ENCODE measurements around the gene RNGTT. TPM values are rescaled to one million over a fixed set of nuclear protein-coding genes. Genes with fewer than 3 reads are reported as not detected.
A peak's percentile ranks its signal among the peaks of the same experiment; 100 is the strongest.

RNGTT gene
- total RNA-seq, 1 donor from 2014 or later: 9.7 TPM

DNA sequence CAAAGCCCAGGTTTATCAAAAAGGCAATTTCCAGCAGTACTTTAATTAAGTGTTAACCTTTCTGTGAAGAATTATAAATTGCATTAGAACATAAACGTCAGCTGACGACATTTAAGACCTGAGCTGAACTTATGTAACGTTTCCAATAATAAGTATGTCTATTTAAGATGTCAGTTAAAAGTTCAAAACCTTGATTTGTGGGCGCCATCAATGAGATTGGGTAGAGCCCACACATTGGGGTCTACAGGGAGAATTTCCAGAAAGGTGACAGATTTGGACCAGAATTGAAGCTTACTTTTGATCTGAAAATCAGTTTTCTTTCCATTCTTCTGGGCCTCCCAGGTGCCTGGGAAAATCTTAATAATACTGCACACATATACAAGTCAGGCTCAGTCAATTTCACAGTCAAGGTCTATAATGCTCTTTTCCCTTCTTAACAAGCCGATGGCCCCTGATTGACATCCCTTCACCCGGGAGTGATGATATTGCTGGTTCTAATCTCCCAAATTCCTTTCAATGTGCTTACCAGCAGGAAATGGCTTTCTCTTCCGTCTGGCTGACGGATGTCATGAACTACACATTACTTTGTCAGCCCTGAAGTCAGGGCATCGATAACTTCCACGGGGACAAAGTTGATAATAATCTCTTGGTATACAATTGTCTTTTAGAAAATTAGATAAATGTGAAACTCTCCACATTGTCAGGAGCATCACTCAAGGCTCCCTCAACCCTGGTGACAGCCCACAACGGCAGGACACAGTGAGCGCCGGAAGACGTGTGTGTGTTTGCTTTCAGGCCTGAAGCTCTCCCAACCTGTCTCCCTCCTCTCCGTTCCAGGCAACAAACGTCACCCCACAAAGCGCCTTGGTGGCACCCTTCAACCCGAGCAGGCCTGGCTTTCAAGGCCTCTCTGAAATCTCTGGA, 400.8 kb downstream of the RNGTT start:
- peak in 1 of 2 donors; percentile 5 for DNase-seq (ENCODE audit: low read depth in 2 of 2)

DNA sequence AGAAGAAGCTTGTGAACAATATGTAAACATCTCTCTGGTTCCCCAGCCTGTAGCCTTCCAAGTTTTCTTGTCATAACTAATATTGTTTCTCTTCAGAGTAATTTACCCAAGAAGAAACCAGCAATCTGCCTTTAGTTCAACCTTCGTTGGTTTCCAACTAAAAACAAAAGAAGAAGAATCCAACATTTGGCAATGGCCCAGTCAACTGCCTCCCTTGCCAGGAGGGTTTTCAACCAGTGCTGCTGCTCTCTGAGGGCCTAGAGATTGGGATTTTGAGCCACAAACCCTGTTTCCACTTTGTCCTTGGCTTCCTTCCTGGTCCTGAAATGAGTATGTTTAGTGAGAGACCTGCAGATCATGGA, 401.5 kb downstream of the RNGTT start:
- DNase-seq (ENCODE audit: low read depth in 2 of 2): no peak

DNA sequence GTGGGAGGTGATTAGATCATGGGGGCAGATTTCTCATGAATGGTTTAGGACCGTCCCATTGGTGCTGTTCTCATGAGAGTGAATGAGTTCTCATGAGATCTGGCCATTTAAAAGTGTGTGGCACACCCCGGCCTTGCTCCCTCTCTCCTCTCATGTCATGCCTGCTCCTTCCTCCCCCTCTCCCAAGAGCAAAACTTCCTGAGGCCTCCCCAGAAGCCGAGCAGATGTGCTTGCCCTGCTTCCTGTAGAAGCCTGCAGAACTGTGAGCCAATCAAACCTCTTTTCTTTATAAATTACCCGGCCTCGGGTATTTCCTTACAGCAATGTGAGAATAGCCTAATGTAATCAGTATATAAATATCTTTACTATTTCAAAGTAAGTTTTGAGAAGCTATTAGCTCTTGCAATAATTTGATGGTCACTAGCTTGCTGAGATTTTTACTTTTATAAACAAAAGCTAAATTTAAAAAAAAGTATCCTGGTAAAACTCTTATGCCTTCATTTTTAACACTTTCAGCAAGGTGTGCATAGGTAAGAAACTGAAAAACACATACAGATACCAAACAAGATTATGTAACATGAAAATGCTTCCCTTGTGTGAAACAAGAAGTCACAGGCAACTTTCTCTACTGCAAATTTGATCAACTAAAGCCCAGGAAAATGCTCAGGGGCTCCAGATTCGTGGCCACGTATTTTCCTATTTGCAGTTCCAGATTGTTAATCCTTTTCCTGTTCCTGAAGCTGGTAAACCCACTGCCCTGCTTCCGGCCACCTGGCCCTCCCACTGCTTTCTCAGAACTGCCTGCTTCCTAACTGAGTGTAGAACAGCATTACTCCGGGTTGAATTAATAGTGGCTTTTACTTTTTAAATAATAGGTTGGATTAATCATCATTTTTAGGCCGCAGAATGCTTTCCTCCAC, 402.1 kb downstream of the RNGTT start:
- DNase-seq (ENCODE audit: low read depth in 2 of 2): peak in 1 of 2 donors; percentile 58

Other genes starting within 250 kb of the RNGTT start
- gene PNRC1, start 117.1 kb upstream of the RNGTT start, total RNA-seq: 41.6 and 42.9 TPM in 2 replicates
- gene SRSF12, start 154.5 kb upstream of the RNGTT start, total RNA-seq: under 0.01 TPM in 1 of 2 replicates, not detected in the other
- gene PM20D2, start 182.4 kb upstream of the RNGTT start, total RNA-seq: 1.2 and 3.7 TPM in 2 replicates

All from lung microvascular endothelial cell (primary cell).